Liver (tissue), 3 donors: ENCODE measurements around the gene FIGLA.

ENCODE experiments used
- EGR1 ChIP-seq, 2 donors: IDR thresholded peaks; 2 replicates each; pipeline ENCODE4 v1.6.1; 2016 to 2018; ENCODE audit warnings: antibody characterized with exemption in 2 of 2, low read depth in 2 of 2
- FOXA1 ChIP-seq: IDR thresholded peaks from 2 replicates; pipeline ENCODE4 v1.6.1; 2016; ENCODE audit warnings: antibody characterized with exemption
- GABPA ChIP-seq, 2 donors: IDR thresholded peaks in 1 of 2; conservative IDR thresholded peaks in 1 of 2; 2 replicates each; pipeline ENCODE4 v1.6.1; 2016; ENCODE audit warnings: antibody characterized with exemption in 2 of 2, mild to moderate bottlenecking in 1 of 2, moderate library complexity in 1 of 2
- HNF4G ChIP-seq: IDR thresholded peaks from 2 replicates; pipeline ENCODE4 v1.6.1; 2016; ENCODE audit warnings: antibody characterized with exemption
- JUND ChIP-seq, 2 donors: IDR thresholded peaks; 2 replicates each; pipeline ENCODE4 v1.6.1; 2016; ENCODE audit warnings: antibody characterized with exemption in 2 of 2
- RAD21 ChIP-seq, 2 donors: IDR thresholded peaks; 2 replicates each; pipeline ENCODE4 v1.6.1; 2016; ENCODE audit warnings: antibody characterized with exemption in 2 of 2, mild to moderate bottlenecking in 2 of 2
- SP1 ChIP-seq: IDR thresholded peaks from 2 replicates; pipeline ENCODE4 v1.6.1; 2018; ENCODE audit warnings: antibody characterized with exemption, mild to moderate bottlenecking
- TAF1 ChIP-seq: conservative IDR thresholded peaks from 2 replicates; pipeline ENCODE4 v1.6.1; 2016; ENCODE audit warnings: antibody characterized with exemption, mild to moderate bottlenecking
- YY1 ChIP-seq: IDR thresholded peaks from 2 replicates; pipeline ENCODE4 v1.6.1; 2016; ENCODE audit warnings: antibody characterized with exemption, mild to moderate bottlenecking
- TF ChIP-seq, protein P1 (sequence below): fragments of 150-350 bp; IDR thresholded peaks from 2 replicates; pipeline ENCODE4 v1.5.1; 2017; ENCODE audit warnings: improper control_type of control experiment, low read depth, low read length; ENCODE audit not compliant: missing input control
- TF ChIP-seq, protein P2 (sequence below): IDR thresholded peaks from 2 replicates; pipeline ENCODE4 v1.6.1; 2016; ENCODE audit warnings: antibody characterized with exemption, mild to moderate bottlenecking
- TF ChIP-seq, protein P3 (sequence below): IDR thresholded peaks from 2 replicates; pipeline ENCODE4 v1.6.1; 2016; ENCODE audit warnings: antibody characterized with exemption
- TF ChIP-seq, protein P4 (sequence below): IDR thresholded peaks from 2 replicates; pipeline ENCODE4 v1.6.1; 2016; ENCODE audit warnings: antibody characterized with exemption
- TF ChIP-seq, protein P5 (sequence below): IDR thresholded peaks from 2 replicates; pipeline ENCODE4 v1.6.1; 2016; ENCODE audit warnings: antibody characterized with exemption
- donor health status: healthy.
- donor health status: healthy.

DNA sequence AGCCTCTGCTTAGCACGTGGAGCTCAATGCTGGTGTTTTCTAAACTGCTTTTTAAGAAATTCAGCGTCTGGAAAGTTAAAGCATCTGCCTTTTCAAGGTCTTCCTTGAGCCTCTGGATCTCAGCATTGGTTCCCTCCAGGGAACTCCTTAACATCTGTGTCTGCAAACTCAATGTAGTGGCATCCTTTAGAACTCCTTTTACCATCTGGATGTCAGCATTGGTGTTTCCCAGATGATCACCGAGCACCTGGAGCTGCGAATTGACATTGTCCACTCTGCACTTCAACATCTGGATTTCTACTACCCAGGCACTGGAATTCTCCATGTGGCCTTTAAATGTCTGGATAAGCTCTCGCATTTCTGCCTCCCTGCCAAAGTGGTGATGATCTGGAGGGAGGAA lies 26.3 kb upstream of the FIGLA start:
- TF ChIP-seq, protein P1, sequence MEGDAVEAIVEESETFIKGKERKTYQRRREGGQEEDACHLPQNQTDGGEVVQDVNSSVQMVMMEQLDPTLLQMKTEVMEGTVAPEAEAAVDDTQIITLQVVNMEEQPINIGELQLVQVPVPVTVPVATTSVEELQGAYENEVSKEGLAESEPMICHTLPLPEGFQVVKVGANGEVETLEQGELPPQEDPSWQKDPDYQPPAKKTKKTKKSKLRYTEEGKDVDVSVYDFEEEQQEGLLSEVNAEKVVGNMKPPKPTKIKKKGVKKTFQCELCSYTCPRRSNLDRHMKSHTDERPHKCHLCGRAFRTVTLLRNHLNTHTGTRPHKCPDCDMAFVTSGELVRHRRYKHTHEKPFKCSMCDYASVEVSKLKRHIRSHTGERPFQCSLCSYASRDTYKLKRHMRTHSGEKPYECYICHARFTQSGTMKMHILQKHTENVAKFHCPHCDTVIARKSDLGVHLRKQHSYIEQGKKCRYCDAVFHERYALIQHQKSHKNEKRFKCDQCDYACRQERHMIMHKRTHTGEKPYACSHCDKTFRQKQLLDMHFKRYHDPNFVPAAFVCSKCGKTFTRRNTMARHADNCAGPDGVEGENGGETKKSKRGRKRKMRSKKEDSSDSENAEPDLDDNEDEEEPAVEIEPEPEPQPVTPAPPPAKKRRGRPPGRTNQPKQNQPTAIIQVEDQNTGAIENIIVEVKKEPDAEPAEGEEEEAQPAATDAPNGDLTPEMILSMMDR, result no peak
- TF ChIP-seq, protein P2, sequence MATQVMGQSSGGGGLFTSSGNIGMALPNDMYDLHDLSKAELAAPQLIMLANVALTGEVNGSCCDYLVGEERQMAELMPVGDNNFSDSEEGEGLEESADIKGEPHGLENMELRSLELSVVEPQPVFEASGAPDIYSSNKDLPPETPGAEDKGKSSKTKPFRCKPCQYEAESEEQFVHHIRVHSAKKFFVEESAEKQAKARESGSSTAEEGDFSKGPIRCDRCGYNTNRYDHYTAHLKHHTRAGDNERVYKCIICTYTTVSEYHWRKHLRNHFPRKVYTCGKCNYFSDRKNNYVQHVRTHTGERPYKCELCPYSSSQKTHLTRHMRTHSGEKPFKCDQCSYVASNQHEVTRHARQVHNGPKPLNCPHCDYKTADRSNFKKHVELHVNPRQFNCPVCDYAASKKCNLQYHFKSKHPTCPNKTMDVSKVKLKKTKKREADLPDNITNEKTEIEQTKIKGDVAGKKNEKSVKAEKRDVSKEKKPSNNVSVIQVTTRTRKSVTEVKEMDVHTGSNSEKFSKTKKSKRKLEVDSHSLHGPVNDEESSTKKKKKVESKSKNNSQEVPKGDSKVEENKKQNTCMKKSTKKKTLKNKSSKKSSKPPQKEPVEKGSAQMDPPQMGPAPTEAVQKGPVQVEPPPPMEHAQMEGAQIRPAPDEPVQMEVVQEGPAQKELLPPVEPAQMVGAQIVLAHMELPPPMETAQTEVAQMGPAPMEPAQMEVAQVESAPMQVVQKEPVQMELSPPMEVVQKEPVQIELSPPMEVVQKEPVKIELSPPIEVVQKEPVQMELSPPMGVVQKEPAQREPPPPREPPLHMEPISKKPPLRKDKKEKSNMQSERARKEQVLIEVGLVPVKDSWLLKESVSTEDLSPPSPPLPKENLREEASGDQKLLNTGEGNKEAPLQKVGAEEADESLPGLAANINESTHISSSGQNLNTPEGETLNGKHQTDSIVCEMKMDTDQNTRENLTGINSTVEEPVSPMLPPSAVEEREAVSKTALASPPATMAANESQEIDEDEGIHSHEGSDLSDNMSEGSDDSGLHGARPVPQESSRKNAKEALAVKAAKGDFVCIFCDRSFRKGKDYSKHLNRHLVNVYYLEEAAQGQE, result no peak
- no peak for TF ChIP-seq EGR1 (IDR thresholded peaks at IDR 0.05; ENCODE audit: low read depth in 2 of 2)
- TF ChIP-seq YY1, result no peak
- TF ChIP-seq SP1, result no peak
- TF ChIP-seq JUND (IDR thresholded peaks at IDR 0.05), result no peak
- TF ChIP-seq FOXA1, result no peak
- TF ChIP-seq, protein P3, sequence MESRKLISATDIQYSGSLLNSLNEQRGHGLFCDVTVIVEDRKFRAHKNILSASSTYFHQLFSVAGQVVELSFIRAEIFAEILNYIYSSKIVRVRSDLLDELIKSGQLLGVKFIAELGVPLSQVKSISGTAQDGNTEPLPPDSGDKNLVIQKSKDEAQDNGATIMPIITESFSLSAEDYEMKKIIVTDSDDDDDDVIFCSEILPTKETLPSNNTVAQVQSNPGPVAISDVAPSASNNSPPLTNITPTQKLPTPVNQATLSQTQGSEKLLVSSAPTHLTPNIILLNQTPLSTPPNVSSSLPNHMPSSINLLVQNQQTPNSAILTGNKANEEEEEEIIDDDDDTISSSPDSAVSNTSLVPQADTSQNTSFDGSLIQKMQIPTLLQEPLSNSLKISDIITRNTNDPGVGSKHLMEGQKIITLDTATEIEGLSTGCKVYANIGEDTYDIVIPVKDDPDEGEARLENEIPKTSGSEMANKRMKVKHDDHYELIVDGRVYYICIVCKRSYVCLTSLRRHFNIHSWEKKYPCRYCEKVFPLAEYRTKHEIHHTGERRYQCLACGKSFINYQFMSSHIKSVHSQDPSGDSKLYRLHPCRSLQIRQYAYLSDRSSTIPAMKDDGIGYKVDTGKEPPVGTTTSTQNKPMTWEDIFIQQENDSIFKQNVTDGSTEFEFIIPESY, result no peak
- TF ChIP-seq TAF1, result no peak
- TF ChIP-seq, protein P4, sequence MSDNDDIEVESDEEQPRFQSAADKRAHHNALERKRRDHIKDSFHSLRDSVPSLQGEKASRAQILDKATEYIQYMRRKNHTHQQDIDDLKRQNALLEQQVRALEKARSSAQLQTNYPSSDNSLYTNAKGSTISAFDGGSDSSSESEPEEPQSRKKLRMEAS, result no peak
- no peak for TF ChIP-seq RAD21 (IDR thresholded peaks at IDR 0.05)
- TF ChIP-seq, protein P5, sequence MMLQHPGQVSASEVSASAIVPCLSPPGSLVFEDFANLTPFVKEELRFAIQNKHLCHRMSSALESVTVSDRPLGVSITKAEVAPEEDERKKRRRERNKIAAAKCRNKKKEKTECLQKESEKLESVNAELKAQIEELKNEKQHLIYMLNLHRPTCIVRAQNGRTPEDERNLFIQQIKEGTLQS, result no peak
- no peak for TF ChIP-seq GABPA (IDR thresholded peaks at IDR 0.05 in 1 of 2, conservative IDR thresholded peaks at IDR 0.05 in 1 of 2)
- no peak for TF ChIP-seq HNF4G
